GM18526 (cell line): ENCODE data around the gene SDR42E2.

Experiments
- POLR2A ChIP-seq: IDR thresholded peaks from 3 replicates; pipeline ENCODE4 v1.6.1; 2011; ENCODE audit not compliant: insufficient read length; ENCODE audit errors: extremely low read depth

The SDR42E2 gene

DNA sequence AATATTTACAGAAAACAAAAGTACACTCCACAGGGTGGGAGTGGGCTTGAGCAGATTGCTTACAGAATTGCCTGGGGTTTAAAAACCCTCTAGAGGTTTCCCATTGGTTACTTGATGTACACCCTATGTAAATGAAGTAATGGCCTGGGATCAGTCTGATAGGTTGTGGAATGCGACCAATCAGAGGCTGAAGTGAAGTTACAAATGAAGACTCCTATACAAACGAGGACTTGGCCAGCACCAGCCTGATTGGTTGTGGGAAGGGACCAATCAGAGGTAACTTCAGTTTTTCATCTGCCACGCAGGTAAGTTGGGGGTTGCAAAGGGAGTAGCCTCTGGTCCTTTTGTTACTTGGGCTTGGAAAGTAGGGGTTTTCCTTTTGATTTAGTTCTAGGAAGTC, 52.6 kb downstream of the SDR42E2 start:
- TF ChIP-seq POLR2A, result no peak

- TF ChIP-seq POLR2A, result no peak
These were observed 54.0 kb downstream of the SDR42E2 start for GRCh38 chr16:22216191-22216831.

- no peak for TF ChIP-seq POLR2A
These were observed 55.8 kb downstream of the SDR42E2 start for GRCh38 chr16:22217890-22218730.

DNA sequence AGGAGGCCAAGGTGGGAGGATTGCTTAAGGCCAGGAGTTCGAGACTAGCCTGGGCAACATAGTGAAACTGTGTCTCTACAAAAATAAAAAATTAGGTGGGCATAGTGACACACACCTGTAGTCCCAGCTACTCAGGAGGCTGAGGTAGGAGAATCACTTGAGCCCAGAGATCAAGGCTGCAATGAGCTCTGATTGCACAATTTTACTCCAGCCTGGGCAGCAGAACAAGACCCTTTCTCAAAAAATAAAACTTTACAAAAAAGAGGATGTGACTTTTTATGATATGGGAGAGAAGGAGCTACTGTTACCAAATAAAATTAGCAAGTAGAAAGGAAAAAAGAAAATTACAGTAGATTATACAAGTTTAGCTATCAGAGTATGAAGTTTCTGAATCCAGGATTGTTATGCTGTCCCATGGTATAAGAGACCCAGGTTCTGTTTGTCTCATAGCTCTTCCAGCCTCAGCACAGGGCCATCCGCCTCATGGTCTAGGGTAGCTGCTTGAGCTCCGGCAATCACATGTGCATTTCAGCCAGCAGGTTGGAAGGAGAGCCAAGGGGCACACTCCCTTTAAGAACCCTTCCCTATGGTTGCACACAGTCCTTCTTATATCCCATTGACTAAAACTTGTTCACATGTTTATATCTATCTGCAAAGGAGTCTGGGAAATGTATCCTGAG, 57.2 kb downstream of the SDR42E2 start:
- no peak for TF ChIP-seq POLR2A

DNA sequence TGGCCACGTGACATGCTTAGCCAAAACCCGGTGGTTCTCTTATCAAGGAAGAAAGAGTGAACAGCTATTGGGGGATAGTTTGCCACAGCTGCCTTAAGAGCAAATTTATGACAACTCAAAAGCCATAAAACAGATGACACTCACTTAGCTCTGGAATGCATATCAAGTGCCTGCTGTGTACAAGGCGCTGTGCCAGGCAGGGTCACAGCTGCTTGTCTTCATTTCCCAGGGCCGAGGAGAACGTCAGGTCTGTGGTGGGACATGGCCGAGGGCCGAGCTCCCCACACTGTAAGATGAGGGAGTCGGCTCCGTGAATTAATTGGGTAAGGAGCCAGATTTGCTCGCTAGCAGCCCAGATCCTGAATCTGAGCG, 57.7 kb downstream of the SDR42E2 start:
- no peak for TF ChIP-seq POLR2A

DNA sequence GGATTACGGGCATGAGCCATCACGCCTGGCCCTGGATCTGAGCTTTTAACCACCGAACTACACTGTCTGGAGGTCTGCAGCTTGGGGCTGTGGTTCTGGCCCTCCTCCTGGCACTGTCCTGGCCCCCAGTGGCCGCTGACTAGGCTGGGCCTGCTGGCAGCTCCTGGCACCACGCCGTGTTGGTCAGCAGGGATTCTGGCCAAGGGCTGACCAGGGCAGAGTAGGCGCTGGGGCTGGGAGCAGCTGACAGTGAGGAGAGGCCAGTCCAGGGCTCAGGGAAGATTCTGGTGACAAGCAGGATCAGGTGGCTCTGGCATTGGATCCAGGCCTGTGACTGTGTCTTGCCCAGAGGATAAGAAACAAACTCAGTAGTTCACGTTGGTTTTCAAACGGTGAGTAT, 58.4 kb downstream of the SDR42E2 start:
- TF ChIP-seq POLR2A, result no peak

DNA sequence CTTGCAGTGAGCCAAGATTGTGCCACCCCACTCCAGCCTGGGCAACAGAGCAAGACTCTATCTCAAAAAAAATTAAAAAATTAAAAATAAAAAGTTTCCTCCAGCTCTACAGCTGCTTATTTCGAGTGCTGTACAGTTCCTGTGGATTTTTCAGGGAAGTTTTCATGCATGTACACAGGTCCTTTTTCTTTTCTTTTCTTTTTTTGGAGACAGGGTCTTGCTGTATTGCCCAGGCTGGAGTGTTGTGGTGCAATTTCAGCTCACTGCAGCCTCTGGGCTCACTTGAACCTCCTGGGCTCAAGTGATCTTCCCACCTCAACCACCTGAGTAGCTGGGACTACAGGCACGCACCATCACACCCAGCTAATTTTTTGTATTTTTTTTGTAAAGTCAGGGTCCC, 59.7 kb downstream of the SDR42E2 start:
- no peak for TF ChIP-seq POLR2A

DNA sequence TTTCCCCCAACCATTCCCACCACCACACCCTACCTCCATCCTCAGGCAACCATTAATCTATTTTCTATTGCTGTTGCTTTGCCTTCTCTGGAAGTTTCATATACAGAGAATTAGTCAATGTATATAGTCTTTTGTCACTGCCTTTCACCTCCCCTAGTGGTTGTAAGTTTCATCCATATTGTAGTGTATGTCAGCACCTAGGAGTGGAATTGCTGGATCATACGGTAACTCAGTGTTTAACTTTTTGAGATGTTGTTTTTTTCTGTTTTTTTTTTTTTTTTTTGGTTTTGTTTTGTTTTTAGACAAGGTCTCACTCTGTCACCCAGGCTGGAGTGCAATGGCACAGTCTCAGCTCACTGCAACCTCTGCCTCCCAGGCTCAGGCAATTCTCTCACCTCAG, 60.7 kb downstream of the SDR42E2 start:
- TF ChIP-seq POLR2A, result no peak

- no peak for TF ChIP-seq POLR2A
These were observed 62.8 kb downstream of the SDR42E2 start for GRCh38 chr16:22225060-22225459.

- TF ChIP-seq POLR2A, result no peak
These were observed 67.6 kb downstream of the SDR42E2 start for GRCh38 chr16:22229889-22230288.

DNA sequence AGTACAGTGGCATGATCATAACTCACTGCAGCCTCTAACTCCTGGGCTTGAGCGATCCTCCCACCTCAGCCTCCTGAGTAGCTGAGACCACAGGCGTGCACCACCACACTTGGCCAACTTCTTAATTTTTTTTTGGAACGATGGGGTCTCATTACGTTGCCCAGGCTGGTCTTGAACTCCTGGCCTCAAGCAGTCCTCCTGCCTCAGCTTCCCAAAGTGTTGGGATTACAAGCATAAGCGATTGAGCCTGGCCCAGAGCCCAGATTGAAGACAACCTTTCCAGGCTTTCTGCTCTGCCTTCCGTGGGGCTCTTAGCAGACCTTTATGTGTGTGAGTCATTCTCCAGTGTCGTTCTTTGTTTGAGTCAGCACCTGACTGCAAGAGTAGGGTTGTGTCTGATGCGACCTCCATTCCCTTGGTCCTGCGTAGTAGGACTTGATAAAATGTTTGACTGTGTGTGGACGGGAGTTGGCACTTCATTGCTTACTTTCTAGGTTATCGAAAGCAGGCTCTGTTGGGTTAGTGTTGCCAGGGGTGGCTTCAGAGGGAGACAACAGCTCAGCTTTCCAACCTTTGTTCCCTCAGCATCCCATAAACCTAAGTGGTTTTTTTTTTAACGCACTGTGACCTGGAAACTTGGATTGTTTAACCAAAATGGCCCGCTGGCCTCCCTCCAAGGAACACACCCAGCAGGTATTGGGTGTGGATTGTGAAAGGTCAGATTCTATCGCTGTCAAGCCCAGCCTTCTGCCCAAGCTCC, 70.2 kb downstream of the SDR42E2 start:
- TF ChIP-seq POLR2A, result no peak

GRCh38 chr16:22233037-22233372, 70.7 kb downstream of the SDR42E2 start:
- no peak for TF ChIP-seq POLR2A

GRCh38 chr16:22235839-22236745, 73.8 kb downstream of the SDR42E2 start:
- no peak for TF ChIP-seq POLR2A

DNA sequence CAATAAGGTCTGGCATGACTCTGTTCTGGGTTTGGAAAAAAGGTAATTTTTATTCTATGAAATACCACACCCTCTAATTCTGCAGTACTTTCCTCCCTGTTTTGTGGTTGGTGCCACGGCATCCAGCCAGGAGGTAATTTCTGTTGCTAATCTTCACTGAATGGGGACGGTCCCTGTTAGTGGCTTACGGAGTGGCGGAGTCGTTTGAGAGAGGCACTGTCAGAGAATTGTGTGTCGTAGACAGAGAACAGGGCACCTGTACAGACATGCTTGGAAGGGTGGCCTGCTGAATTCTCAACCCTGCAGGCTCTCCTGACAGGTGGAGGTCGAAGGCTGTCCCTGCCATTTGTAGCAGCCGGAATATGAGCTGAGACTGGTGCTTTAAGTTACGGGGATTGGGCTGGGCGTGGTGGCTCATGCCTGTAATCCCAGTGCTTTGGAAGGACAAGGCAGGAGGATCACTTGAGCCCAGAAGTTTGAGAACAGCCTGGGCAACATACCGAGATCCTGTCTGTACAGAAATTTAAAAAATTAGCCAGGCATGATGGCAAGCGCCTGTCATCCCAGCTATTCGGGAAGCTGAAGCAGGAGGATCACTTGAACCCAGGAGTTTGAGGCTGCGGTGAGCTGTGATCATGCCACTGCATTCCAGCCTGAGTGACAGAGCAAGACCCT, 77.0 kb downstream of the SDR42E2 start:
- TF ChIP-seq POLR2A, result no peak

- TF ChIP-seq POLR2A, result no peak
These were observed 77.9 kb downstream of the SDR42E2 start for GRCh38 chr16:22240023-22240710.
